Measurements from ENCODE around the gene SLIT2. TPM values are rescaled to one million over a fixed set of nuclear protein-coding genes. Genes with fewer than 3 reads are reported as not detected.

SLIT2 gene
- polyA plus RNA-seq, 1 donor (not counting 4 experiments of a cell fraction or from before 2014, with no cell fraction given), result 7.5 TPM

GRCh38 chr4:20255823-20256222 is 4.1 kb downstream of the SLIT2 start:
- Histone ChIP-seq H3K27ac (ENCODE audit: control insufficient read depth, insufficient read depth, low read length) (no peak overlapping the region), H2AFZ (ENCODE audit: control insufficient read depth, low read length) (no peak overlapping the region), H3K4me3 (ENCODE audit: control insufficient read depth in 2 of 3, extremely low read depth in 1 of 3, insufficient read depth in 2 of 3, low read depth in 1 of 3, low read length in 3 of 3) (peak overlapping the region; percentile 62 to 90 (median 84)), H3K9me1 (ENCODE audit: control insufficient read depth, extremely low read depth, insufficient read depth, low read length) (no peaks in the 10 kb centered on the region), H3K4me1 (ENCODE audit: control insufficient read depth, extremely low read depth, insufficient read depth, low read length) (peaks cover 17% of the 10 kb centered on the region), H4K20me1 (ENCODE audit: control insufficient read depth, extremely low read depth, insufficient read depth, low read length) (no peaks in the 10 kb centered on the region), H3K9ac (ENCODE audit: control insufficient read depth, extremely low read depth, insufficient read depth, low read length) (no peak overlapping the region), H3K9me3 (ENCODE audit: control insufficient read depth, low read depth, low read length) (no peaks in the 10 kb centered on the region), H3K27me3 (ENCODE audit: control insufficient read depth, extremely low read depth, insufficient read depth, low read length) (no peaks in the 10 kb centered on the region), H3K79me2 (ENCODE audit: control insufficient read depth, insufficient read depth, low read length) (peaks cover 41% of the 10 kb centered on the region), H3K4me2 (ENCODE audit: control insufficient read depth, extremely low read depth, insufficient read depth, low read depth, low read length) (peak overlapping the region; percentile 94), H3K36me3 (ENCODE audit: control insufficient read depth in 2 of 2, extremely low read depth in 1 of 2, insufficient read depth in 2 of 2, low read length in 2 of 2) (no peaks in the 10 kb centered on the region)
- FAIRE-seq (no peak), DNase-seq (ENCODE audit: low read depth, low spot score) (no peak)
- dilution Hi-C loops (cut with MboI; ENCODE audit: extremely low pct_ligation_motif_present, low sequenced_read_pairs), result no loop called here
- TF ChIP-seq CTCF (optimal IDR thresholded peaks at IDR 0.05 in 1 of 3, IDR thresholded peaks at IDR 0.05 in 1 of 3, conservative IDR thresholded peaks at IDR 0.05 in 1 of 3; ENCODE audit: extremely low read depth in 1 of 3, insufficient read depth in 2 of 3, low read length in 3 of 3) (no peak), EZH2 (IDR thresholded peaks at IDR 0.05; ENCODE audit: low read length) (no peak)

- Histone ChIP-seq H3K4me2 (ENCODE audit: control insufficient read depth, extremely low read depth, insufficient read depth, low read depth, low read length) (peak overlapping the region; percentile 94), H3K4me3 (ENCODE audit: control insufficient read depth in 2 of 3, extremely low read depth in 1 of 3, insufficient read depth in 2 of 3, low read depth in 1 of 3, low read length in 3 of 3) (peak overlapping the region in 2 of 3 experiments; percentile 84 to 90), H3K36me3 (ENCODE audit: control insufficient read depth in 2 of 2, extremely low read depth in 1 of 2, insufficient read depth in 2 of 2, low read length in 2 of 2) (no peaks in the 10 kb centered on the region), H4K20me1 (ENCODE audit: control insufficient read depth, extremely low read depth, insufficient read depth, low read length) (no peaks in the 10 kb centered on the region), H3K9me1 (ENCODE audit: control insufficient read depth, extremely low read depth, insufficient read depth, low read length) (no peaks in the 10 kb centered on the region), H3K9ac (ENCODE audit: control insufficient read depth, extremely low read depth, insufficient read depth, low read length) (no peak overlapping the region), H3K27ac (ENCODE audit: control insufficient read depth, insufficient read depth, low read length) (no peak overlapping the region), H3K4me1 (ENCODE audit: control insufficient read depth, extremely low read depth, insufficient read depth, low read length) (peaks cover 13% of the 10 kb centered on the region), H3K27me3 (ENCODE audit: control insufficient read depth, extremely low read depth, insufficient read depth, low read length) (no peaks in the 10 kb centered on the region), H2AFZ (ENCODE audit: control insufficient read depth, low read length) (no peak overlapping the region), H3K9me3 (ENCODE audit: control insufficient read depth, low read depth, low read length) (no peaks in the 10 kb centered on the region), H3K79me2 (ENCODE audit: control insufficient read depth, insufficient read depth, low read length) (peaks cover 41% of the 10 kb centered on the region)
- FAIRE-seq (no peak), DNase-seq (ENCODE audit: low read depth, low spot score) (no peak)
- TF ChIP-seq CTCF (optimal IDR thresholded peaks at IDR 0.05 in 1 of 3, IDR thresholded peaks at IDR 0.05 in 1 of 3, conservative IDR thresholded peaks at IDR 0.05 in 1 of 3; ENCODE audit: extremely low read depth in 1 of 3, insufficient read depth in 2 of 3, low read length in 3 of 3), result no peak
- TF ChIP-seq EZH2 (IDR thresholded peaks at IDR 0.05; ENCODE audit: low read length), result no peak
- dilution Hi-C loops (cut with MboI; ENCODE audit: extremely low pct_ligation_motif_present, low sequenced_read_pairs), result no loop called here
Measured at GRCh38 chr4:20256381-20256881, 4.7 kb downstream of the SLIT2 start.

Measured in keratinocyte (primary cell).